BJ (cell line): ENCODE results near the gene CCBE1. TPM values are rescaled to one million over a fixed set of nuclear protein-coding genes. Genes with fewer than 3 reads are reported as not detected.

Experiments
- CTCF ChIA-PET: fragments of 350-600 bp; formaldehyde crosslinking; extraction: SDS; loops from one replicate; lab custom pipeline; 2021; ENCODE audit warnings: antibody characterized with exemption, inconsistent platforms; lab: Yijun Ruan, JAX
- POLR2A ChIA-PET: fragments of 300-600 bp; sonication (Branson Sonifier 250); formaldehyde crosslinking; extraction: SDS; loops from one replicate; lab custom pipeline; 2021; ENCODE audit warnings: antibody characterized with exemption; lab: Charles Lee
- DNase-seq: peaks from one replicate; pipeline ENCODE4 v3.0.0-alpha.2; 2011; ENCODE audit warnings: low read depth
- H3K27me3 ChIP-seq: 2 replicates; pipeline ENCODE4 v1.6.0; 2011; ENCODE audit warnings: low read length; ENCODE audit not compliant: control insufficient read depth, insufficient read depth
- H3K36me3 ChIP-seq: 2 replicates; pipeline ENCODE4 v1.5.1; 2011; ENCODE audit warnings: low read length; ENCODE audit not compliant: control insufficient read depth, insufficient read depth
- H3K4me3 ChIP-seq: 2 replicates; pipeline ENCODE4 v1.5.1; 2011; ENCODE audit warnings: low read depth, mild to moderate bottlenecking, control low read depth, low read length
- polyA plus RNA-seq: library from polyadenylated mRNA; depleted of rRNA; stranded (reverse); fragments of >200 nt; gene quantifications from 2 replicates; pipeline ENCODE4 v1.2.3, GENCODE V29; 2011
- TF ChIP-seq, protein P1 (sequence below): IDR thresholded peaks from 2 replicates; pipeline ENCODE4 v1.5.1; 2011; ENCODE audit warnings: low read depth, mild to moderate bottlenecking, control low read depth, inconsistent platforms, low read length, moderate library complexity; ENCODE audit not compliant: insufficient read depth

Gene CCBE1
- polyA plus RNA-seq, 1 experiment: 51.2 TPM

DNA sequence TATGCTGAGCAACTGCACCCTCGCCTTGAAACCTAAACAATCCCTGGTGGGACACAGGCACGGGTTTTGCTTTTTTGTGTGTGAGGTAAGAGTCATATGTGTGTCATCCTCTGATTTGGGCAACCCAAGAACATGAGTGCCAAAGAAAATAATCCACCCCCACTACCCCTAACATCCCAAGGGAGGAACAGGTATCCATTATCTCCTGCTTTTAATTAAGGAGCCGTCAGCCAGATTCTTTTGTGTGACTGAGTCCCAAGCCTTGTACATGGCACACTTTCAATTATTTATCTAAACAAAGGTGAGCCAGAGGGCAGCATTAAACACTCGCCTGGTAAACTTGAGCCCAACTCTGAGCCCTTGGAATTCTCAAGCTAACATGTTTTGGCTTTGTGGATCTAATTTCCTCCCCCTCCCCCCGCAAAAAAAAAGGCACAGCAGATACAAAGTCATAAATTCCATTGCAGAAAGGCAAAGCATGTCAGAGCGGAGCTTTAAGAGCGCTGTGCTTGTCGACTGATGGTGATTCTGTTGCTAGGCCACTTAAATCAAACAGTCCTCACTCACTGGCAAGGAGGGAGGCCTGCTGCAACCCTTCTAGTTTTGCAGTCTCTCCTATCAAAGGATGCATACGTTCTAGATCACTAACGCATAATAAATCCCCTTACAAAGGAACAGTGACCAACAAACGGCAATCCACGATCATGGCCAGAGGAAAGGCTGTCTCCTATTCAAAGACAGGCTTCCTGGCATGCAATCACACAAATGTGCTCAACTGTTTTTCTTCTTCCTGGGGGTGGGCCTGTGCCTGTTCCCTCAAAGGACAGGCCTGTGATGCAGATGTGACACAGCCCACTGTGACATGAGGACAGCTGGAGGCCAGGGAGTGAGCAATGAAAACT, 194.7 kb downstream of the CCBE1 start:
- CTCF ChIA-PET: interaction anchor here (1.1 to 1.3 kb wide), 3 partner anchors 43 to 195 kb away, joined by 3 to 5 read pairs (median 4); partner anchors contain the start of gene CCBE1
- TF ChIP-seq, protein P1, sequence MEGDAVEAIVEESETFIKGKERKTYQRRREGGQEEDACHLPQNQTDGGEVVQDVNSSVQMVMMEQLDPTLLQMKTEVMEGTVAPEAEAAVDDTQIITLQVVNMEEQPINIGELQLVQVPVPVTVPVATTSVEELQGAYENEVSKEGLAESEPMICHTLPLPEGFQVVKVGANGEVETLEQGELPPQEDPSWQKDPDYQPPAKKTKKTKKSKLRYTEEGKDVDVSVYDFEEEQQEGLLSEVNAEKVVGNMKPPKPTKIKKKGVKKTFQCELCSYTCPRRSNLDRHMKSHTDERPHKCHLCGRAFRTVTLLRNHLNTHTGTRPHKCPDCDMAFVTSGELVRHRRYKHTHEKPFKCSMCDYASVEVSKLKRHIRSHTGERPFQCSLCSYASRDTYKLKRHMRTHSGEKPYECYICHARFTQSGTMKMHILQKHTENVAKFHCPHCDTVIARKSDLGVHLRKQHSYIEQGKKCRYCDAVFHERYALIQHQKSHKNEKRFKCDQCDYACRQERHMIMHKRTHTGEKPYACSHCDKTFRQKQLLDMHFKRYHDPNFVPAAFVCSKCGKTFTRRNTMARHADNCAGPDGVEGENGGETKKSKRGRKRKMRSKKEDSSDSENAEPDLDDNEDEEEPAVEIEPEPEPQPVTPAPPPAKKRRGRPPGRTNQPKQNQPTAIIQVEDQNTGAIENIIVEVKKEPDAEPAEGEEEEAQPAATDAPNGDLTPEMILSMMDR: no peak
- Histone ChIP-seq H3K27me3 (no peaks in the 10 kb centered on the region), H3K36me3 (no peaks in the 10 kb centered on the region), H3K4me3 (no peak overlapping the region)
- DNase-seq: peak; percentile 79
- POLR2A ChIA-PET: no interaction called here

DNA sequence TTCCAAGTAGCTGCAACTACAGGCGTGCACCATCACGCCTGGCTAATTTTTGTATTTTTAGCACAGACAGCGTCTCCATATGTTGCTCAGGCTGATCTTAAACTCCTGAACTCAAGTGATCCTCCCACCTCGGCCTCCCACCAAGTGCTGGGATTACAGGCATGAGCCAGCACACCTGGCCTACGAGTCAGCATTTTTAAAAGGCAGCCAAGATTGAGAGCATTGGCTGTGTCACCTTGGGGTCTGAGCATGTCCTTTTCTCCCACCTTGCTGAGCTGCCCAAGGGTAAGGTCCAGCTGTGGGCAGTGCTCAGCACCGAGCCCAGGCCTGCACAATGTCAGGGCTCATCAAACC, 195.3 kb downstream of the CCBE1 start:
- H3K4me3 ChIP-seq: no peak overlapping the region
- H3K27me3 ChIP-seq: no peaks in the 10 kb centered on the region
- no peaks in the 10 kb centered on the region for H3K36me3 ChIP-seq
- CTCF ChIA-PET: interaction anchor here (1.2 to 1.3 kb wide), 2 partner anchors 42 to 195 kb away, joined by 4 to 5 read pairs; partner anchors contain the start of gene CCBE1
- TF ChIP-seq, protein P1: no peak
- DNase-seq: no peak
- POLR2A ChIA-PET: no interaction called here

DNA sequence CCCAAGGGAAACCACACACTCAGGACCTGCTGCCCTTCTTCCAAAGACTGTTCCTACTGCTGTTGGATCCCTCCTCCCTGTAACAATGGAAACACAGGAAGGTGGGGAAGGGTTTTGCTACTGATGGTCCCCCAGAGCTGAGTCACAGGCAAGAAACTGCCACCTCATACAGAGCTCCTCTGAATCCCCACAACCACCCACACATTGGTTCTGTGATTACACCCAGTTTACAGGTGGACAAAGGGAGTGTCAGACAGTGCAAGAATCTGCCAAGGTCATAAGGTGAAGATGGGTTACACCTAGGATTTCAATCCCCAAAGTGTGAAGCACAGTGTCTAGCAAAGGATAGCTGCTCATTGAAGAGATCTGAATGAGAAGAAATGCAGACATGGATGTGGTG, 196.5 kb downstream of the CCBE1 start:
- CTCF ChIA-PET: interaction anchor here (0.6 kb wide), 1 partner anchor 269 kb away, joined by 4 read pairs; no protein-coding TSS in a partner anchor

DNA sequence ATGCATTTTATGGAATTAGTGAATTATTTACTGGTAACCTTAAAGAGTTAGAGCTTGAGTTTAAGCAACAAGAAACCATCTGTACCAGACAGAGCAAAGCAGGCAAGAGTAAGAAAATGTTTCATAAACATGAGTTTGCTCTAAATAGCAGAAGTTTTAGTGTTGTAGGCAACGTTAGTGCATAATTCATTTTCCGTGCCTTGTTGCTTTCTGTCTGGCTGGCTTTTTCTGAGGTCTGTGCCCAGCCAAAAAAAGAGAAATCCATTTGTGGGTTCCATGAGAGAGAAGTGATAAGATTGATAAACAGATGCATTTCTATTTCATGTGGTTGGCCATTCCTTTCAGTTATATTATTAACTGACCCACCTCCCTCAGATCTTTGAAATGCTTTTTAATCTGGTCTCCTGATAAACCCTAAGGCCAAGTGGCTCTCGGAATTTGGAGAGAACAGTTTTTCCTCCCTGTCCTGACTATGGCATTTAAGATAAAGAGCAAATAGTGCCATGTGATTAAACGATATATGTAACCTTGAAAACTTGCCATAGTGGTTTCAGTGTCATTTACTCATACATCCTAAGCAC, 198.6 kb downstream of the CCBE1 start:
- TF ChIP-seq, protein P1: no peak
- Histone ChIP-seq H3K4me3 (no peak overlapping the region), H3K36me3 (no peaks in the 10 kb centered on the region), H3K27me3 (no peaks in the 10 kb centered on the region)
- POLR2A ChIA-PET: no interaction called here
- DNase-seq: no peak
- CTCF ChIA-PET: interaction anchor here (0.7 kb wide), 1 partner anchor 230 kb away, joined by 3 read pairs; no protein-coding TSS in a partner anchor

More for the DNA sequence above, 196.5 kb downstream of the CCBE1 start:
- DNase-seq: no peak
- TF ChIP-seq, protein P1: no peak
- POLR2A ChIA-PET: no interaction called here
- Histone ChIP-seq H3K27me3 (no peaks in the 10 kb centered on the region), H3K4me3 (no peak overlapping the region), H3K36me3 (no peaks in the 10 kb centered on the region)

DNA sequence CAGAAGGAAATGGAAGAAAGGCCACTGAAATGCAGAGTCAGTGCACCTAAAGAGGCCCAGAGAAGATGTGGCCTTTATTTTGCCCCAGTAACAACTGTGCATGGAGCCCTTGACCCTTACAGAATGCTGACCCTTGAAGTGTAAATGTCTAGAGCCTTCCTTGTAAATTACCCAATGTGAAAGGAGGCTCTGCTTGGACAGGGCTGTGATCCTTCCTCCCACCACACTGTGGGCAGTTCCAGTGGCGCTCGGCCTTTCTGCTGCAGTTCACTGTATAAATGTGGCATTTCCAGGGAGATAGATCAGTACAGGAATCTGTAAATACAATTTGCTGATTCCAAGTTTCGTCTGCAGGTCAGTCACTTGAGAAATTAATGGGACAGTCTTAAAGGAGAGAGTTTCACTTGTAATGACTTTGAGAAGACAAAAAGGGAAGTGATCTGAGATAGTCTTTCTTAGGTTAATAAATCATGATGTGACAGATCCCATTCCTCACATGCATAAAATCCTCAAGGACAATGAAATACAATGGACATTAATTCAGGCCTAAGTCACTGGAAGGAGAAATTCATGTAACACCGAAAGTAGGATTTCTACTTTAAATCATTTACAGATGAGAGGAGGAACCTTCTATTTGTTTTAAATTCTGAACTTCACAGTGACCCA, 204.3 kb downstream of the CCBE1 start:
- Histone ChIP-seq H3K27me3 (no peaks in the 10 kb centered on the region), H3K4me3 (no peak overlapping the region), H3K36me3 (no peaks in the 10 kb centered on the region)
- DNase-seq: no peak
- TF ChIP-seq, protein P1: no peak
- POLR2A ChIA-PET: no interaction called here
- CTCF ChIA-PET: no interaction called here
